ENCODE measurements around the gene ZNF705A.

- TF ChIP-seq CTCF (IDR thresholded peaks at IDR 0.05 in 4 of 5, conservative IDR thresholded peaks at IDR 0.05 in 1 of 5): no peak
- TF ChIP-seq POLR2A (IDR thresholded peaks at IDR 0.05): no peak
Measured at GRCh38 chr12:8154526-8154925, 2.3 kb upstream of the ZNF705A start.
